ENCODE results near the gene OSBPL8.

DNA sequence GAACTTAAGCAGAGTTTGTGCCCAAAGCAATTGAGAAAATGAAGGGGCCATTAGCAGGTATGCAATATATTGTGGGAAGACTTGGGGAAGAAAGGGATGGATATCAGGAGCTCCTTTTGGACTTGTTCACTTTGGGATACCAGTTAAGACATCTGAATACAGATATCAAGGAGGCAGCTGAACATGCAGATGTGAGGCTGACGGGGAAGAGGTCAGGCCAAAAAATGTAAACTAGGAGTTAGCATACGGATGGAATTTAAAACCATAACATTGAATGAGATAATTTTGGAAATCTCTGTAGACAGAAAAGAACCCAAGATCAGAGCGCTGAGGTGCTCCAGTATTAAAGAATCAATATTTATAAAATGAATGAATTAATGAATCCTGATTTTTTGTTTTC, 53.4 kb downstream of the OSBPL8 start:
- TF ChIP-seq ZFP3 (CRISPR knock-in tag; IDR thresholded peaks at IDR 0.05) = no peak
- TF ChIP-seq, protein P1, sequence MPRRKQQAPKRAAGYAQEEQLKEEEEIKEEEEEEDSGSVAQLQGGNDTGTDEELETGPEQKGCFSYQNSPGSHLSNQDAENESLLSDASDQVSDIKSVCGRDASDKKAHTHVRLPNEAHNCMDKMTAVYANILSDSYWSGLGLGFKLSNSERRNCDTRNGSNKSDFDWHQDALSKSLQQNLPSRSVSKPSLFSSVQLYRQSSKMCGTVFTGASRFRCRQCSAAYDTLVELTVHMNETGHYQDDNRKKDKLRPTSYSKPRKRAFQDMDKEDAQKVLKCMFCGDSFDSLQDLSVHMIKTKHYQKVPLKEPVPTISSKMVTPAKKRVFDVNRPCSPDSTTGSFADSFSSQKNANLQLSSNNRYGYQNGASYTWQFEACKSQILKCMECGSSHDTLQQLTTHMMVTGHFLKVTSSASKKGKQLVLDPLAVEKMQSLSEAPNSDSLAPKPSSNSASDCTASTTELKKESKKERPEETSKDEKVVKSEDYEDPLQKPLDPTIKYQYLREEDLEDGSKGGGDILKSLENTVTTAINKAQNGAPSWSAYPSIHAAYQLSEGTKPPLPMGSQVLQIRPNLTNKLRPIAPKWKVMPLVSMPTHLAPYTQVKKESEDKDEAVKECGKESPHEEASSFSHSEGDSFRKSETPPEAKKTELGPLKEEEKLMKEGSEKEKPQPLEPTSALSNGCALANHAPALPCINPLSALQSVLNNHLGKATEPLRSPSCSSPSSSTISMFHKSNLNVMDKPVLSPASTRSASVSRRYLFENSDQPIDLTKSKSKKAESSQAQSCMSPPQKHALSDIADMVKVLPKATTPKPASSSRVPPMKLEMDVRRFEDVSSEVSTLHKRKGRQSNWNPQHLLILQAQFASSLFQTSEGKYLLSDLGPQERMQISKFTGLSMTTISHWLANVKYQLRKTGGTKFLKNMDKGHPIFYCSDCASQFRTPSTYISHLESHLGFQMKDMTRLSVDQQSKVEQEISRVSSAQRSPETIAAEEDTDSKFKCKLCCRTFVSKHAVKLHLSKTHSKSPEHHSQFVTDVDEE (CRISPR knock-in tag; IDR thresholded peaks at IDR 0.05) = no peak
- TF ChIP-seq, protein P2, sequence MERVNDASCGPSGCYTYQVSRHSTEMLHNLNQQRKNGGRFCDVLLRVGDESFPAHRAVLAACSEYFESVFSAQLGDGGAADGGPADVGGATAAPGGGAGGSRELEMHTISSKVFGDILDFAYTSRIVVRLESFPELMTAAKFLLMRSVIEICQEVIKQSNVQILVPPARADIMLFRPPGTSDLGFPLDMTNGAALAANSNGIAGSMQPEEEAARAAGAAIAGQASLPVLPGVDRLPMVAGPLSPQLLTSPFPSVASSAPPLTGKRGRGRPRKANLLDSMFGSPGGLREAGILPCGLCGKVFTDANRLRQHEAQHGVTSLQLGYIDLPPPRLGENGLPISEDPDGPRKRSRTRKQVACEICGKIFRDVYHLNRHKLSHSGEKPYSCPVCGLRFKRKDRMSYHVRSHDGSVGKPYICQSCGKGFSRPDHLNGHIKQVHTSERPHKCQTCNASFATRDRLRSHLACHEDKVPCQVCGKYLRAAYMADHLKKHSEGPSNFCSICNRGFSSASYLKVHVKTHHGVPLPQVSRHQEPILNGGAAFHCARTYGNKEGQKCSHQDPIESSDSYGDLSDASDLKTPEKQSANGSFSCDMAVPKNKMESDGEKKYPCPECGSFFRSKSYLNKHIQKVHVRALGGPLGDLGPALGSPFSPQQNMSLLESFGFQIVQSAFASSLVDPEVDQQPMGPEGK (CRISPR knock-in tag; IDR thresholded peaks at IDR 0.05; ENCODE audit: borderline replicate concordance) = no peak
- TF ChIP-seq, protein P3, sequence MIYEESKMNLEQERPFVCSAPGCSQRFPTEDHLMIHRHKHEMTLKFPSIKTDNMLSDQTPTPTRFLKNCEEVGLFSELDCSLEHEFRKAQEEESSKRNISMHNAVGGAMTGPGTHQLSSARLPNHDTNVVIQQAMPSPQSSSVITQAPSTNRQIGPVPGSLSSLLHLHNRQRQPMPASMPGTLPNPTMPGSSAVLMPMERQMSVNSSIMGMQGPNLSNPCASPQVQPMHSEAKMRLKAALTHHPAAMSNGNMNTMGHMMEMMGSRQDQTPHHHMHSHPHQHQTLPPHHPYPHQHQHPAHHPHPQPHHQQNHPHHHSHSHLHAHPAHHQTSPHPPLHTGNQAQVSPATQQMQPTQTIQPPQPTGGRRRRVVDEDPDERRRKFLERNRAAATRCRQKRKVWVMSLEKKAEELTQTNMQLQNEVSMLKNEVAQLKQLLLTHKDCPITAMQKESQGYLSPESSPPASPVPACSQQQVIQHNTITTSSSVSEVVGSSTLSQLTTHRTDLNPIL (CRISPR knock-in tag; IDR thresholded peaks at IDR 0.05; ENCODE audit: low read depth) = no peak
- no peak for TF ChIP-seq ZC3H10 (CRISPR knock-in tag; IDR thresholded peaks at IDR 0.05)
- no peak for TF ChIP-seq GLIS3 (CRISPR knock-in tag; IDR thresholded peaks at IDR 0.05)
- TF ChIP-seq TCF4 (CRISPR knock-in tag; IDR thresholded peaks at IDR 0.05; ENCODE audit: borderline replicate concordance) = no peak
- no peak for TF ChIP-seq SNAI2 (CRISPR knock-in tag; IDR thresholded peaks at IDR 0.05)
- no peak for TF ChIP-seq RARB (CRISPR knock-in tag; IDR thresholded peaks at IDR 0.05)
- TF ChIP-seq, protein P4, sequence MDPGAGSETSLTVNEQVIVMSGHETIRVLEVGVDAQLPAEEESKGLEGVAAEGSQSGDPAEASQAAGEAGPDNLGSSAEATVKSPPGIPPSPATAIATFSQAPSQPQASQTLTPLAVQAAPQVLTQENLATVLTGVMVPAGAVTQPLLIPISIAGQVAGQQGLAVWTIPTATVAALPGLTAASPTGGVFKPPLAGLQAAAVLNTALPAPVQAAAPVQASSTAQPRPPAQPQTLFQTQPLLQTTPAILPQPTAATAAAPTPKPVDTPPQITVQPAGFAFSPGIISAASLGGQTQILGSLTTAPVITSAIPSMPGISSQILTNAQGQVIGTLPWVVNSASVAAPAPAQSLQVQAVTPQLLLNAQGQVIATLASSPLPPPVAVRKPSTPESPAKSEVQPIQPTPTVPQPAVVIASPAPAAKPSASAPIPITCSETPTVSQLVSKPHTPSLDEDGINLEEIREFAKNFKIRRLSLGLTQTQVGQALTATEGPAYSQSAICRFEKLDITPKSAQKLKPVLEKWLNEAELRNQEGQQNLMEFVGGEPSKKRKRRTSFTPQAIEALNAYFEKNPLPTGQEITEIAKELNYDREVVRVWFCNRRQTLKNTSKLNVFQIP (CRISPR knock-in tag; IDR thresholded peaks at IDR 0.05; ENCODE audit: borderline replicate concordance, low read depth) = no peak
- no peak for TF ChIP-seq ISL1 (CRISPR knock-in tag; IDR thresholded peaks at IDR 0.05)
- no peak for TF ChIP-seq ZNF70 (CRISPR knock-in tag; IDR thresholded peaks at IDR 0.05)
- TF ChIP-seq, protein P5, sequence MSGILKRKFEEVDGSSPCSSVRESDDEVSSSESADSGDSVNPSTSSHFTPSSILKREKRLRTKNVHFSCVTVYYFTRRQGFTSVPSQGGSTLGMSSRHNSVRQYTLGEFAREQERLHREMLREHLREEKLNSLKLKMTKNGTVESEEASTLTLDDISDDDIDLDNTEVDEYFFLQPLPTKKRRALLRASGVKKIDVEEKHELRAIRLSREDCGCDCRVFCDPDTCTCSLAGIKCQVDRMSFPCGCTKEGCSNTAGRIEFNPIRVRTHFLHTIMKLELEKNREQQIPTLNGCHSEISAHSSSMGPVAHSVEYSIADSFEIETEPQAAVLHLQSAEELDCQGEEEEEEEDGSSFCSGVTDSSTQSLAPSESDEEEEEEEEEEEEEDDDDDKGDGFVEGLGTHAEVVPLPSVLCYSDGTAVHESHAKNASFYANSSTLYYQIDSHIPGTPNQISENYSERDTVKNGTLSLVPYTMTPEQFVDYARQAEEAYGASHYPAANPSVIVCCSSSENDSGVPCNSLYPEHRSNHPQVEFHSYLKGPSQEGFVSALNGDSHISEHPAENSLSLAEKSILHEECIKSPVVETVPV (CRISPR knock-in tag; IDR thresholded peaks at IDR 0.05) = no peak
- TF ChIP-seq PPARA (CRISPR knock-in tag; IDR thresholded peaks at IDR 0.05; ENCODE audit: borderline replicate concordance) = no peak
